A549 (cell line): Measurements from ENCODE around the gene ATOSA. TPM values are rescaled to one million over a fixed set of nuclear protein-coding genes. Genes with fewer than 3 reads are reported as not detected.

Source experiments
- ATAC-seq, 2 experiments: fragments of 200-7000 bp in 1 of 2; fragments of >200 bp in 1 of 2; cut with Nextera tagmentation in 1 of 2; cut with Tn5 transposase in 1 of 2; 3 replicates each; pipeline versions ENCODE4 v1.8.0 to v1.9.1; 2018 to 2020; ENCODE audit warnings: mild to moderate bottlenecking in 1 of 2, moderate library complexity in 1 of 2
- CTCF ChIA-PET: fragments of 300-600 bp; sonication (Branson Sonifier 250); formaldehyde crosslinking; extraction: SDS; loops from one replicate; lab custom pipeline; 2021; ENCODE audit warnings: antibody characterized with exemption, inconsistent platforms; lab: Yijun Ruan, JAX
- POLR2A ChIA-PET: fragments of 350-600 bp; formaldehyde crosslinking; extraction: SDS; loops from one replicate; lab custom pipeline; 2021; ENCODE audit warnings: antibody characterized with exemption, inconsistent platforms; lab: Yijun Ruan, JAX
- DNase-seq, 2 experiments: peaks; one replicate each; pipeline versions ENCODE4 v3.0.0 to v3.0.0-alpha.2; 2011 to 2016; ENCODE audit warnings: low read depth in 1 of 2, low spot score in 1 of 2
- FAIRE-seq: peaks from 2 replicates; lab custom pipeline; 2011; peaks lifted over from hg19 to GRCh38; lab: Jason Lieb, UNC
- H3K27ac ChIP-seq, 2 experiments: fragments of >200 bp; sonication (Bioruptor Twin); formaldehyde crosslinking; 3 replicates each; pipeline ENCODE4 v1.5.1; 2016 to 2017
- H3K4me1 ChIP-seq: fragments of >200 bp; sonication (Bioruptor Twin); formaldehyde crosslinking; 3 replicates; pipeline ENCODE4 v1.6.1; 2016
- H3K4me2 ChIP-seq: fragments of >200 bp; sonication (Bioruptor Twin); formaldehyde crosslinking; 3 replicates; pipeline ENCODE4 v1.6.1; 2016
- H3K4me3 ChIP-seq: fragments of >200 bp; sonication (Bioruptor Twin); formaldehyde crosslinking; 3 replicates; pipeline ENCODE4 v1.5.1; 2016
- H3K9me3 ChIP-seq: fragments of >200 bp; sonication (Bioruptor Twin); formaldehyde crosslinking; 3 replicates; pipeline ENCODE4 v1.6.1; 2016
- CEBPB ChIP-seq, 2 experiments: fragments of >200 bp in 1 of 2; sonication (Bioruptor Twin) in 1 of 2; formaldehyde crosslinking in 1 of 2; IDR thresholded peaks; 2 replicates each; pipeline ENCODE4 v1.6.1; 2012 to 2016
- CHD4 ChIP-seq: fragments of 200-600 bp; sonication (generic); IDR thresholded peaks from 2 replicates; pipeline ENCODE4 v1.6.1; 2016; ENCODE audit warnings: antibody characterized with exemption, mild to moderate bottlenecking, borderline replicate concordance
- CTCF ChIP-seq: fragments of >200 bp; sonication (Bioruptor Twin); formaldehyde crosslinking; IDR thresholded peaks from 3 replicates; pipeline ENCODE4 v1.5.1; 2016
- E2F6 ChIP-seq: IDR thresholded peaks from 2 replicates; pipeline ENCODE4 v1.6.1; 2012; ENCODE audit warnings: low read depth, borderline replicate concordance
- EHF ChIP-seq: fragments of 250-450 bp; sonication (Bioruptor Pico); IDR thresholded peaks from 2 replicates; pipeline ENCODE4 v1.5.0; 2020; ENCODE audit warnings: mild to moderate bottlenecking
- HDAC2 ChIP-seq: fragments of 200-600 bp; sonication (generic); IDR thresholded peaks from 2 replicates; pipeline ENCODE4 v1.6.1; 2016
- HEYL ChIP-seq: fragments of 250-450 bp; sonication (Bioruptor Pico); IDR thresholded peaks from 2 replicates; pipeline ENCODE4 v1.8.0; 2021; ENCODE audit warnings: mild to moderate bottlenecking, moderate library complexity
- HOXA7 ChIP-seq: fragments of 250-450 bp; sonication (Bioruptor Pico); IDR thresholded peaks from 2 replicates; pipeline ENCODE4 v1.5.0; 2020; ENCODE audit warnings: mild to moderate bottlenecking, moderate library complexity
- KDM5A ChIP-seq: fragments of 200-600 bp; sonication (generic); IDR thresholded peaks from 2 replicates; pipeline ENCODE4 v1.6.1; 2016; ENCODE audit warnings: antibody characterized with exemption, mild to moderate bottlenecking
- MAFK ChIP-seq: fragments of 450-650 bp; IDR thresholded peaks from 2 replicates; pipeline ENCODE4 v1.6.1; 2014; ENCODE audit not compliant: partially characterized antibody
- MAX ChIP-seq: IDR thresholded peaks from 2 replicates; pipeline ENCODE4 v1.6.1; 2012
- MYC ChIP-seq: IDR thresholded peaks from 2 replicates; pipeline ENCODE4 v1.6.1; 2012; ENCODE audit warnings: mild to moderate bottlenecking, inconsistent platforms, low read length, improper control_type of control experiment, borderline replicate concordance
- PHF8 ChIP-seq: fragments of 200-600 bp; sonication (generic); IDR thresholded peaks from 2 replicates; pipeline ENCODE4 v1.6.1; 2016; ENCODE audit warnings: low read depth, mild to moderate bottlenecking, antibody characterized with exemption, moderate library complexity, borderline replicate concordance
- POLR2A ChIP-seq: IDR thresholded peaks from 2 replicates; pipeline ENCODE4 v1.6.1; 2012; ENCODE audit warnings: mild to moderate bottlenecking, low read length
- RAD21 ChIP-seq, 2 experiments: fragments of >200 bp in 1 of 2; sonication (Bioruptor Twin) in 1 of 2; formaldehyde crosslinking in 1 of 2; IDR thresholded peaks in 1 of 2; conservative IDR thresholded peaks in 1 of 2; 2 replicates in 1 of 2; 3 replicates in 1 of 2; pipeline ENCODE4 v1.6.1; 2012 to 2018; ENCODE audit warnings: inconsistent platforms in 1 of 2
- REST ChIP-seq: fragments of 200-600 bp; sonication (generic); IDR thresholded peaks from 2 replicates; pipeline ENCODE4 v1.6.1; 2016; ENCODE audit warnings: antibody characterized with exemption, mild to moderate bottlenecking, moderate library complexity
- RFX5 ChIP-seq: fragments of 450-650 bp; IDR thresholded peaks from 2 replicates; pipeline ENCODE4 v1.7.1; 2014; ENCODE audit warnings: antibody characterized with exemption, mild to moderate bottlenecking, moderate library complexity
- RNF2 ChIP-seq: fragments of 200-600 bp; sonication (generic); IDR thresholded peaks from 2 replicates; pipeline ENCODE4 v1.6.1; 2016; ENCODE audit warnings: low read depth, mild to moderate bottlenecking, antibody characterized with exemption, moderate library complexity, borderline replicate concordance
- SMC3 ChIP-seq: fragments of >200 bp; sonication (Bioruptor Twin); formaldehyde crosslinking; IDR thresholded peaks from 3 replicates; pipeline ENCODE4 v1.6.1; 2018; ENCODE audit warnings: inconsistent platforms
- SREBF2 ChIP-seq: fragments of 450-650 bp; IDR thresholded peaks from 2 replicates; pipeline ENCODE4 v1.6.1; 2014; ENCODE audit warnings: mild to moderate bottlenecking, moderate library complexity
- USF2 ChIP-seq: fragments of 450-650 bp; IDR thresholded peaks from 2 replicates; pipeline ENCODE4 v1.6.1; 2014; ENCODE audit warnings: antibody characterized with exemption
- ZC3H11A ChIP-seq: fragments of 450-650 bp; IDR thresholded peaks from 2 replicates; pipeline ENCODE4 v1.6.1; 2014; ENCODE audit warnings: antibody characterized with exemption, mild to moderate bottlenecking
- ZFP36 ChIP-seq: fragments of 450-650 bp; IDR thresholded peaks from 2 replicates; pipeline ENCODE4 v1.6.1; 2014; ENCODE audit warnings: borderline replicate concordance; ENCODE audit not compliant: partially characterized antibody
- WGBS: methylation state at CpG from one replicate; pipeline ENCODE4 v1.1.6; 2017; ENCODE audit errors: missing lambda C conversion rate; 5-methylcytosine and 5-hydroxymethylcytosine counted together
- polyA plus RNA-seq, 4 experiments: library from polyadenylated mRNA; depleted of rRNA in 3 of 4; stranded (reverse); fragments of >200 nt; fragmentation: RNase III in 1 of 4; extraction: RNeasy Plus Mini Kit Qiagen cat#74134 plus additional on column Dnase treatment in 1 of 4; gene quantifications; 2 replicates in 3 of 4; 3 replicates in 1 of 4; pipeline ENCODE4 v1.2.3, GENCODE V29; 2011 to 2017

The ATOSA gene
- polyA plus RNA-seq, 2 of the 4 experiments (the other 2 are of a cell fraction): 10.0 to 22.6 TPM

- CTCF ChIA-PET: interaction anchor here (1.1 to 1.9 kb wide), 5 partner anchors 11 to 83 kb away, joined by 3 to 7 read pairs (median 5); partner anchors contain the start of gene ATOSA
These were observed 27.3 kb downstream of the ATOSA start for GRCh38 chr15:52651868-52652267.

GRCh38 chr15:52651114-52651513 is 28.1 kb downstream of the ATOSA start:
- FAIRE-seq: peak; percentile 23
- TF ChIP-seq CHD4 (no peak), CEBPB (IDR thresholded peaks at IDR 0.05) (peak in 1 of 2 experiments; percentile 29; a peak in 1 of 4 replicates), SMC3 (no peak), USF2 (no peak), CTCF (no peak), HDAC2 (no peak)
- TF ChIP-seq, all 56 proteins: peak for 1
- Histone ChIP-seq H3K4me1 (peaks cover 56% of the 10 kb centered on the region), H3K4me3 (peak overlapping the region; percentile 40), H3K9me3 (no peaks in the 10 kb centered on the region), H3K4me2 (peak overlapping the region; percentile 80), H3K27ac (peak overlapping the region; percentile 85 to 86; a peak in 5 of 6 replicates)
- CTCF ChIA-PET: interaction anchor here (1.1 to 1.9 kb wide), 6 partner anchors 11 to 395 kb away, joined by 3 to 7 read pairs (median 4); partner anchors contain the start of gene ATOSA
- ATAC-seq (no peak), DNase-seq (no peak)
- 88% methylated on average over 1 of the region's 1 CpG for WGBS
- POLR2A ChIA-PET: interaction anchor here (0.7 to 2.8 kb wide), 6 partner anchors 8 to 363 kb away, joined by 3 to 22 read pairs (median 4); partner anchors contain the start of genes ATOSA and MYO5A

More at GRCh38 chr15:52651868-52652267, 27.3 kb downstream of the ATOSA start:
- DNase-seq: peak; percentile 77 to 94
- H3K9me3 ChIP-seq: no peaks in the 10 kb centered on the region
- POLR2A ChIA-PET: interaction anchor here (0.6 to 2.8 kb wide), 7 partner anchors 9 to 123 kb away, joined by 3 to 22 read pairs (median 3); partner anchors contain the start of genes ATOSA and MYO5A
- H3K4me3 ChIP-seq: peak overlapping the region; percentile 40
- peak; percentile 100 for FAIRE-seq
- H3K4me2 ChIP-seq: peak overlapping the region; percentile 80
- peak overlapping the region; percentile 85 to 86 for H3K27ac ChIP-seq
- TF ChIP-seq SMC3: no peak
- TF ChIP-seq POLR2A: peak; percentile 45; the same call in 1 of the 2 replicates
- peak; percentile 97 for TF ChIP-seq RFX5
- TF ChIP-seq HEYL (CRISPR knock-in tag): no peak
- TF ChIP-seq MAFK: peak; percentile 42
- no peak for TF ChIP-seq ZFP36
- TF ChIP-seq MYC: 0 out of 2 replicates have a peak, but pooled peaks have one; percentile 24
- 0 out of 5 replicates have a peak, but pooled peaks of 1 of the 2 experiments have one; percentile 16 for TF ChIP-seq RAD21 (conservative IDR thresholded peaks at IDR 0.05 in 1 of 2, IDR thresholded peaks at IDR 0.05 in 1 of 2)
- 0 out of 2 replicates have a peak, but pooled peaks have one; percentile 54 for TF ChIP-seq MAX
- TF ChIP-seq SREBF2: no peak
- no peak for TF ChIP-seq ZC3H11A
- WGBS: 0% methylated on average over 8 of the region's 8 CpGs
- peaks cover 64% of the 10 kb centered on the region for H3K4me1 ChIP-seq
- peak; percentile 98 to 99 for ATAC-seq

GRCh38 chr15:52649686-52650085 is 29.5 kb downstream of the ATOSA start:
- DNase-seq (no peak), ATAC-seq (no peak), FAIRE-seq (no peak)
- H3K4me2 ChIP-seq: peak overlapping the region; percentile 80; the same call in 1 of the 3 replicates
- CTCF ChIA-PET: interaction anchor here (1.8 kb wide), 1 partner anchor 393 kb away, joined by 4 read pairs; no protein-coding TSS in a partner anchor
- TF ChIP-seq KDM5A: no peak
- no peak for TF ChIP-seq CEBPB (IDR thresholded peaks at IDR 0.05)
- no peak for TF ChIP-seq RNF2
- TF ChIP-seq USF2: no peak
- TF ChIP-seq PHF8: no peak
- no peak for TF ChIP-seq EHF (CRISPR knock-in tag)
- no peak for TF ChIP-seq RAD21 (conservative IDR thresholded peaks at IDR 0.05 in 1 of 2, IDR thresholded peaks at IDR 0.05 in 1 of 2)
- TF ChIP-seq ZC3H11A: no peak
- TF ChIP-seq REST: no peak
- no peak for TF ChIP-seq E2F6
- no peak for TF ChIP-seq HOXA7
- H3K4me3 ChIP-seq: no peak overlapping the region
- no peak overlapping the region for H3K27ac ChIP-seq
- no peaks in the 10 kb centered on the region for H3K9me3 ChIP-seq
- peaks cover 43% of the 10 kb centered on the region for H3K4me1 ChIP-seq
- POLR2A ChIA-PET: no interaction called here
